ENCODE measurements around the gene LSS.
A peak's percentile ranks its signal among the peaks of the same experiment; 100 is the strongest.
"Not testable (repeated sequence)": the region's sequence is repeated elsewhere in the genome, so short reads cannot be mapped to it uniquely, and the experiment has no call there.

The LSS gene

DNA sequence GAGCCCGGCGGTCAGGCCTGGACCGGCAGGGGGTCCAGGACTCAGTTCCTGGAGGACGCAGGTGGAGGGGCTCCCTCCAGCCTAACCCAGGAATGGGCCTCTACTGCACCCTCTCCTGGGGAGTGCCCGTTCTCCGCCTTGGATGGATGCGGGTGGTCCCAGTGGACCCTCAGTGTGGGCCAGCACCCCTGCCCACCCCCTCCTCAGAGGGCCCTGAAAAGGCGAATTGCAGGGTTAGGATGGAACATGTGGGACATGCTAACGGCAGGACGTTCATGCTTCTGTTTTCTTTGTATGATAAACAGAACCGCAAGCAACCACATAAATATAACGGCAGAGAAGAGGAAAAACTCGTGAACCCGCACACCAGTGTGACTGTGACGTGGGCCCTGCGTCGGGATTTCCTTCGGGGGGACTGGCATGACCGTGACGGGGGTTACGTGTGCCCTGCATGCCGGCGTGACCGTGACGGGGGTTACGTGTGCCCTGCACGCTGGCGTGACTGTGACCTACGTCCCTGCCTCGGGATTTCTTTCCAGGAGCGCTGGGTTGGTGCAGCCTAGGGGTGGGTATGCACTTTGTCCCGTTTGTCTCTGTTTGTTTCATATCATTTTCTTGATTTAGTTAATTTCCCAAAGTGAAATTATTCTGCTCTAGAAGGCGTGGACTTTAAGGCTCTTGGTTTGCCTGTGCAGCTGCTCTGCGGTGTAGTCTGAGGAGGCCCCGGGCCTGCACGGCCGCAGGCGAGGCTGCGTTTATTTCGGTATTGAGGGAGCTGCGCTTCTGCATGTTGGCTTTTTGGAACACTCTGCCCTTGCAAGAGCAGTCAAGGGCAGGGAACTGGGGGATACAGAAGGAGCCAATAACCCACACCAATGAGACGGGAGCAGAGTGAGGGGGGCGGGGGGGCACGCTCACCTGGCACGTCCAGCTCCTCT is 76.3 kb downstream of the LSS start:
- peak; percentile 46 for DNase-seq

DNA sequence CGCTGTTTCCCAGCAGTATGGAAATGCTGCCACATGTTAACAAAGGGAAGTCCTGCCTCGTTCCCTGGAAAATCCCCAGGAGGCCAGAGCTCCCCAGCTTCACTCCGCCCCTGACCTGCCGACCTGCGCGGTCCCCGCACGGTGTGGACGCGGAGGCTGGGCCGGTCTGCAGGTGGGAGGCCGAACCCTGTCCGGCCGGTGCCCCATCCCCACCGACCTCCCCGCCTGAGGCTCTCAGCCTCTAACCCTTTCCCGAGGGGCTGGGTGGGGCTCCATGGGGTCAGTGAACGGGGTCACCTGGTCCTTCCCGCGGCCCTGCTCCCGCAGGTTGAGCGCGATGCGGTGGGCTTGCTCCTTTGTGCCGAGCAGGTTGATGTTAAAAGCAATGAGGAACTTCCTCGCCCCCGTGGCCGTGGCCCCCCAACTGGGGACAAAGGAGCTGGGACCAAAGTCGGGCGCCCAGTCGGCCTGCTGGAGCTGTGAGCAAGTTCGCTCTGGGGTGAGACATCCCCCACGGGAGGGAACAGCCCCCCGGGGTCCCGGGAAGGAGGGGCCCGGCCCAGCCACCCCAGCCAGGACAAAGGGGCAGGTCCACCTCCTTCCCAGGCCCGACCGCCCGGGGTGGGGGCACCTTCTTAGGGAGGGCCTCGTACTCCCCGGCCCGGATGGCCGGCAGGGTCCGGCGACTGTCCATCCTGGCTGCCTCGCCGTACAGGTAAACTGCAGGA is 77.1 kb downstream of the LSS start:
- DNase-seq: peak; percentile 53

DNA sequence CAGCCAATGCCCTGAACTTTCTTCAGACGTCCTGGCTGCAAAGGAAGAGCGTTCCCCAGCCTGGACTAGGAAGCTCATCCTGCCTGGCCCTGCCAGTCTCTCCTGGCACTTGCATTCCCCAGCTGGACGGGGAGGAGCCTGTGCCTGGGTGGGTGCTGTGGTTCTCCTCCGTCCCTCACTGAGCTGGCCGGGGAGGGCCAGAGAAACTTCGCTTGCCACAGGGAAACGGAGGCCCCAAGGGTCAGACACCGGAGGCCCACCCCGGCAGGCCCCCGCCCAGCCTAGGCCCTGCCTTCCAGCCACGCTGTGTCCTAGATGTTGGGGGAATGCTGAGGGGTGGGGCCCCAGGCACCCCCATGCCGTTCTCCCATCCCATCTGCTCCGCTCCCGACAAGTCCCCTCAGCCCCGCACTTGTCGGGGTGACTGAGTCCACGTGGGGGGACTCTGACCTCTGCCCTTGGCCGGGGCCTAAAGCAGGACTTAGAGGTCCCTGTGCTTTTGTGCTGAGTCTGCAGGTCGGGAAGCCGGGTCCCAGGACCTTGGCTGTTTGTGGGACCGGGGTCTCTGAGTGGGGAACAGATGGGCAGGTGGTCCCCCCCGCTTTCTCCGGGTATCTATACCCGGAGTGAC is 78.0 kb downstream of the LSS start:
- DNase-seq: peak; percentile 54

DNA sequence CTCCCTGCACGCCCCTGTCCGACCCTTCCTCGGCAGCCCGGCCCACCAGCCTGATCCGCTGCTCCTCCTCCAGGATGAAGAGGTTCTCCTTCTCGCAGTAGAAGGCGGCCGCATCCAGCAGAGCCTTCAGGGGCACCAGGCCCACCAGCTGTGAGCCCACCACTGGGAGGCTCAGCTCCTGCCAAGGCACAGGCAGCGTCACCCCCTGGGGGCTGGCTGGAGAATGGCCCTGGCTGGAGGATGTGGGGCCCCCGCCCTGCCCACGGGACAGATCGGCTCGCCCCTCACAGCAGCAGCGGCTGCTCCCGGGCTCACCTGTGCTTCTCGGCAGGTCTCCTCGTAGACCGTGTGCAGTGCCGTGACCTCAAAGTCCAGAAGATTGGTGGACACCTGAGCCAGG is 78.5 kb downstream of the LSS start:
- DNase-seq: peak; percentile 54

DNA sequence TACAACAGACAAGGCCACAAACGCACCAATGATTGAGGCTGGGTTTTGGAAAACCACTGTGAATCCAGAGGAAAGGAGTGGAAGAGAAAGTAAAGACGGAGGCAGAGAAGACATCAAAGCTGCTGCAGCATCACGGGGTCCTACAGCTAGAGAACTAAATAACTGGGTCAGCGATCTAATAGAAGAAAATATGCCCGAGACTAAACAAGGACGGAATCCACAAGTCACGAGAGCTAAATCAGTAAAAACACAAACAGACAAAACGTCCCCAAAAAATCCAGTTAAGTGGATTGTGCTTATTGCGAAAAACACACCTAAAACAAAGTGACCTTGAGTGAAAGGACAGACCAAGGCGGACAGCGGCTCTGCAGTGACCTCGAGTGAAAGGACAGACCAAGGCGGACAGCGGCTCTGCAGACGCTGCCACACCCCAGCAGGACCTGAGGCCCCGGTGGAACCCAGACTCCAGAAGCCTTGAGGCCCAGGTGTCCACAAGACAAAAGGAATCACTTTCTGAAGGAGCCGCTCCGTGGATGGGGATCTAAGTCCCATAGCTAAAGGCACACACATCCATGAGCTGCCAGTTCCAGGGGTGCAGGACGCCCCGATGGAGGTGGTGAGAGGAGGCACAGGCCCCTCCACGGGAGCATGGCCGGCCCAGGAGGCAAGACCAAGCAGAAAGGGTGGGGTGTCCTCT is 79.2 kb downstream of the LSS start:
- no peak for DNase-seq

DNA sequence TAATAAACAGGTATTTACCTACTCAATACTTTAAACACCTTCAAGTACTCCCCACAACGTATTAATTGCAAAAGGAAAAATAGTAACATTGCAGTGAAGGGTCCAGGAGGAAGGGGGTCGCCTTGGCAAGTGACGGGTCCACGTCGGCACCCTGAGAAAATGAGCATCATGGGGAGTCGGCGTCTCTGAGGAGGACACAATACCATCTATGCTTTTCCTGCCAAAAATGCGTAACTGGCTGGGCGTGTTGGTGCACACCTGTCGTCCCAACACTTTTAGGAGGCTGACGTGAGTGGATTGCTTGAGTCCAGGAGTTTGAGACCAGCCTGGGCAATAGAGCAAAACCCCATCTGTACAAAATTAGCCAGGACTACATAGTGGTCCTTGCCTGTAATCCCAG is 80.5 kb downstream of the LSS start:
- DNase-seq: no peak

DNA sequence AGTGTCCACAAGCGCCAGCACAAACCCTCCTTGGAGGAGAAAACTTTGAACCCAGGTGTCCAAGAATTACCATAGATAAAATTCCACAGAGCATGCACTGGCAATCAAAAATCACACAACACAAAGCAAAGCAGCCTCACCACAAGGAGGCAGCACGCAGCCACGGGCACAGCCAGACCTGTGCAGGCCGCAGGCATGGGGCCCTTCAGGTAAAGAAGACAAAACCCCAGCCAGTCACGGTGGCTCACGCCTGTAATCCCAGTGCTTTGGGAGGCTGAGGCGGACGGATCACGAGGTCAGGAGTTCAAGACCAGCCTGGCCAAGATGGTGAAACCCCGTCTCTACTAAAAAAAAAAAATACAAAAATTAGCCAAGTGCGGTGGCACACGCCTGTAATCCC is 81.1 kb downstream of the LSS start:
- DNase-seq: peak; percentile 79

DNA sequence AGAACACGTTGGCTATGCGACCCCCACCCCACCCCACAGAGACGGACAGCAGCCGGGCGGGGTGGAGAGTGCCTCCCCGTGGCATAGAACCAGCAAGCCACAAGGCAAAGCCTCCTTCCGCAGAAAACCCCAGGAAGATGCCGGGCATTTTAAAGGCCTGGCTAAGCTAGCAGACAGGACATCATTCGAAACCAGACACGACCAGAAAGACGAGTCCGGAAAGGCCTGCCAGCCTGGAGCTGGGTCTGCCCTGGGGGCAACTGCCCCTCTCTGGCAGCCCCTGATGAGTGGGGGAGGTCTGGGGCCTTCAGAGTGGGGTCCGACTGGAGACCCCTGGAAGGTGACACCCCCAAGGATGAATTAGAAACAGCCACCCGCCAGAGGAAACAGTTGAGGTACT is 81.7 kb downstream of the LSS start:
- DNase-seq: no peak

DNA sequence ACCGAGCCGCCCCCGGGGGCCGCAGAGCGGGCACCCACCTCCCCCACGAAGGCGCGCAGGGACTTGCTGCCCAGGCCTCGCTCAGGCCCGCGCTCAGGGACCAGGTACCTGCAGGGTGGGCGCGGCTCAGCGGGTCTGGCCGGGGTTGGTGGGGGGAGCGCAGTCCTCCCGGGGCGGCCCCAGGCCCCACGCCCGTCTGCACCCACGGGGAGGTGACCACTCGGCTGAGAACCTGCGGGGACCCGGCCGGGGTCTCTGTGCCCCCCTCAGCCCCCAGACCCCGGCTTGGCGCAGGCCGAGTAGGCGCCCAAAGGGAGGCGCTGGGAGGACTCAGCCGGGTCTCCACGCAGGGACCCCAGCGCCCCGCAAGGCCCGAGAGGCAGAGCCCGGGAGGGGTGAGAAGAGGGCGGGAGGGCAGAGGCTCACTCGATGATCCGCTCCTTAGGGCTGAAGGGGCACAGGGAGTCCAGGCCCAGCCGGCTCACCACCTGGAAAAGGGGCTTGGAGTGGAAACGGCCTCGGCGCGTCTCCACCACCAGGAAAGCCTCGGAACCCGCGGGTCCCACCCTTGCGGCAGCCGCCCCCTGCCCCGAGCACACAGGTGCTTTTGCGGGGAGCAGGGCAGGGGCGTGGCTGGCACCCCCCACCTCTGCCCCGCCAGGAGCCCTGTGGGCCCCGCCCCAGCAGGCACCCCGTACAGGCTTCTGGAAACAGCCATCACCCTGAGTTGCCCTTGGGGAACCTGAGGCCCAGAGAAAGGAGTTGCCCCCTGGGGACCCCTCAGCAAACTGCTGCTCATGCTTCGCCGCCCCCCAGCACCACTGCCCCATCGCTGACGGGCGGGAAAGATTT is 82.5 kb downstream of the LSS start:
- no peak for DNase-seq

DNA sequence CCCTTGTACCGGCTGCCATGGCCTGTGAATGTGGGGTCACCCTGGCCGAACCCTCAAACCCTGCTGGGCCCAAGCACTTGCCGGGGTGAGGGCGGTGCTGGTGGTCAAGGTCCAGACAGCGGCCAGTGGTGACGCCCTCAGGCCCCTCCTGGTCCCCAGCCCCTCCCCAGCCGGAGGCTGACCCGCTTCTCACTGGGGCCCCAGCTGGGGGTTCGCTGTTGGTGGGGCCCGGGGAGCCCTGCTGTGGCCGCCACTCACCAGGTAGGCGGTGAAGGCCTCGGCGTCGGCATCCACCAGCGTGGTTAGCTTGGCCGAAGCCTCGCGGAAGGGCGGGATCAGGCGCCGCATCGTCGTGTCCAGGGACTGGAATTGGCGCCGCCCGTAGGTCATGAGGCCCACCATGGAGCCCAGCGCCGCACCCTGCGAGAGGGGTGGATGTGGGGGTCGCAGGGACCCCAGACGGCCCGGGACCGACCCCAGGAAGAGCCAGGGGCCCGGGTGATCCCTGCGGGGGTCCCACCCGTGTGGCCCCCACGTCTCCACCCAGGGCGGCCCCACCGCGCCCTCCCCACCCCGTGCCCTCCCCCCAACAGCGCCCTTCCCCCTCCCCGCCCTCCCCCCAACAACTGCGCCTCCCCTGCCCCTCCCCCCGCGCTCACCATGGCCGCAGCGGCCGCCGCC is 83.3 kb downstream of the LSS start:
- DNase-seq: no peak

DNA sequence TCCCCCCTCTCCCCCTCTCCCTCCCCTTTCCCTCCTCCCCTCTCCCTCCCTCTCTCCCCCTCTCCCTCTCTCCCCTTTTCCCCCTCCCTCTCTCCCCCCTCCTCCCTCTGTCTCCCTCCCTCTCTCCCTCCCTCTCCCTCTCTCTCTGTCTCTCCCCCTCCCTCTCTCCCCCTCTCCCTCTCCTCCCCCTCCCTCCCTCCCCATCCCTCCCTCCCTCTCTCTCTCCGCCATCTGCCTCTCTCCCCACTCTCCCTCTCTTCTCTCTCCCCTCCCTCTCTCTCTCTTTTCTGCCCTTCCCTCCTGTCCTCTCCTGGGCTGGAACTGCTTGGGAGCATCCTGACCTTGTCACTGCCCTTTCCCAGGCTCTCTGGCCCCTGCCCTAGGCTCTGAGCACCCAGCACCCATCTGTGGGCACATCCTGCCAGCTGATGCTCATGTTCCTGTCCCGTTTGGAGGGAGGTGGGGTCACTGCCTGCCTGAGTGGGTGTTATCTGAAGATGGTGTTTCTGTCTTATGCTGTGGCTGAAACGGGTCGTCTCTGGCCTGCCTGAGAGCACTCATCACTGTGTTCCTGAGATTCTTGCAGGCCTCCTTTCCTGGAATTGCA is 84.0 kb downstream of the LSS start:
- DNase-seq: no peak

DNA sequence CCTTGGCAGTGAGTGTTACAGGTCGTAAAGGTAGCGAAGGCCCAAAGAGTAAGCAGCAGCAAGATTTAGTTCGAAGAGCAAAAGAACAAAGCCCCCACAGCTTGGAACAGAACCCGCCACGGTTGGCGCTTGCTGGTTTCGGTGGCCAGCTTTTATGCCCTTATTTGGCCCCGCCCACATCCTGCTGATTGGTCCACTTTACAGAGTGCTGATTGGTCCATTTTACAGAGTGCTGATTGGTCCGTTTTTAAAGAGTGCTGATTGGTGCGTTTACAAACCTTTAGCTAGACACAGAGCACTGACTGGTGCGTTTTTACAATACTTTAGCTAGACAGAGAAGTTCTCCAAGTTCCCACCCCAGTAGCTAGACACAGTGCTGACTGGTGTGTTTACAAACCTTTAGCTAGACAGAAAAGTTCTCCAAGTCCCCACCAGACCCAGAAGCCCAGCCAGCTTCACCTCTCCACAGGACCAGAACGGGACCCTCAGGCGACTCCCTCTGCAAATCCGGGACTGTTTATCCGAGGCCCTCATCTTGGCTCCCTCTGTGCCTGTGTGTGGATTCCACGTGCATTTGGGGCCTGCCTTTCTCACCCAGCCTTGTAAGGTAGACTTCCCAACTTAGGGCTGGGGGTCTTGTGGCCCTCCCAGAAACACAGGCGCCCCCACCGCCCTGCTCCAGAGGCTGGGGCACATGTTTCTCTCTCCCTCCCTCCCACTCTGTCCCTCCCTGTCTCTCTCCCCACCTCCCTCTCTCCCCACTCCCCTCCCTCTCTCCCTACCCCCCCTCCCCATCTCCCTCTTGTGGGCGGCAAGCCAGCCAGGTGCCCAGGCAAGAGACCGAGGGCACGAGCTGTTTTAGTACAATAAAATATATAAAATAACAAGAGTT is 85.7 kb downstream of the LSS start:
- no peak for DNase-seq

DNA sequence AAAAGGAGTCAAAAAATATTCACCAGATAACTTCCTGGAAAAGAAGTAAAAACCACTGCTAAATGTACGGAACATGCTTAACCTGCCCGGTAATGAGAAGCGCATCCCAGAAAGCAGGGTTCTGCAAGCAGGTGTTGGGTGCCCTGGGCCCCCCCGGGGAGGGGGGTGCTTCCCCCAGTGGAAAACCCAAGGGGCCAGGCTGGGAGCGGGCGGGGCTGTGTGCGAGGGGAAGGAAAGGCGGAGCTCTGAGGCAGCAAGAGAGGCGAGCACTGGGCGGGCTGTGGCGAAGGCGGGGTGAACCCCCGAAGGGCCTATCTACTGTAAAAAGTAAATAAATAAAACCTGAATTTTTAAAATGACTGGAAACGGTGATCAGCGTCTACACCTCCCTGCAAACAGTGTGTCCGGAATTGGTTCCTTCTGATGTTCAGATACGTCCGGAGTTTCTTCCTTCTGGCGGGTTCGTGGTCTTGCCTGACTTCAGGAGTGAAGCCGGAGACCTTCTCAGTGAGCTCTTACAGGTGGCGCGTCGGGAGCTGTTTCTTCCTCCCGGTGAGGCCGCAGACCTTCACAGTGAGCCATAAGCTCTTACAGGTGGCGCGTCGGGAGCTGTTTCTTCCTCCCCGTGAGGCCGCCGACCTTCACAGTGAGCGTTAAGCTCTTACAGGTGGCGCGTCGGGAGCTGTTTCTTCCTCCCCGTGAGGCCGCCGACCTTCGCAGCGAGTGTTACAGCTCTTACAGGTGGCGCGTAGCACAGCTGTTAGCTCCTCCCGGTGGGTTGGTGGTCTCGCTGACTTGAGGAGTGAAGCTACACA is 86.6 kb downstream of the LSS start:
- DNase-seq: no peak

DNA sequence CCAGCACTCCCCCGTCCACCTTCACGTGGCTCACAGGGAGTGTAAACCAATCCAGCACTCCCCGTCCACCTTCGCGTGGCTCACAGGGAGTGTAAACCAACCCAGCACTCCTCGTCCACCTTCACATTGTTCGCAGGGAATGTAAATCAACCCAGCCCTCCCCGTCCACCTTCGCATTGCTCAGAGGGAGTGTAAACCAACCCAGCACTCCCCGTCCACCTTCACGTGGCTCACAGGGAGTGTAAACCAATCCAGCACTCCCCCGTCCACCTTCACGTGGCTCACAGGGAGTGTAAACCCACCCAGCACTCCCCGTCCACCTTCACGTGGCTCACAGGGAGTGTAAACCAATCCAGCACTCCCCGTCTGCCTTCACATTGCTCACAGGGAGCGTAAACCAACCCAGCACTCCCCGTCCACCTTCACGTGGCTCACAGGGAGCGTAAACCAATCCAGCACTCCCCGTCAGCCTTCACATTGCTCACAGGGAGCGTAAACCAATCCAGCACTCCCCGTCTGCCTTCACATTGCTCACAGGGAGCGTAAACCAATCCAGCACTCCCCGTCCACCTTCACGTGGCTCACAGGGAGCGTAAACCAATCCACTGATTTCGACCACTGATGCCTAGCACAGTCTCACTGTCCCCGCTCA is 88.1 kb downstream of the LSS start:
- DNase-seq: not testable (repeated sequence)

DNA sequence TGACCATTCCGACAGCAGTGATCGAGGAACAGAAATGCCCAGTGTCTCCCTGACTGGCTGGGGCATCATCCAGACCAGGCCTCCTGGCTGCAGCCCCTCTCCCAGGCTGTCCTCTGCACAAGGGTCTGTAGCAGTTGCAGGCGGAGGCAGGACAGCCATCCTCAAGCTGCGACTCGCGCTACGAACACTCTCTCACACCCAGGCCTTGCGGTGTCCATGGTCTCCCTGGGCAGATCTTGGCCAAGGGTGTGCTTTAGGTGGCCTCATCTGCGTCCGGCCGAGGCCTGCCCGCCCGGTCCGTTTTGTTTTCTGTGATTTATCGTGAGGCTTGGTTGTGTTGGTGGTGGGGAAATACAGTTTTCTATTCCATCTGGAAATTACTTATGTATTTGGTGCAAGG is 88.9 kb downstream of the LSS start:
- DNase-seq: no peak

DNA sequence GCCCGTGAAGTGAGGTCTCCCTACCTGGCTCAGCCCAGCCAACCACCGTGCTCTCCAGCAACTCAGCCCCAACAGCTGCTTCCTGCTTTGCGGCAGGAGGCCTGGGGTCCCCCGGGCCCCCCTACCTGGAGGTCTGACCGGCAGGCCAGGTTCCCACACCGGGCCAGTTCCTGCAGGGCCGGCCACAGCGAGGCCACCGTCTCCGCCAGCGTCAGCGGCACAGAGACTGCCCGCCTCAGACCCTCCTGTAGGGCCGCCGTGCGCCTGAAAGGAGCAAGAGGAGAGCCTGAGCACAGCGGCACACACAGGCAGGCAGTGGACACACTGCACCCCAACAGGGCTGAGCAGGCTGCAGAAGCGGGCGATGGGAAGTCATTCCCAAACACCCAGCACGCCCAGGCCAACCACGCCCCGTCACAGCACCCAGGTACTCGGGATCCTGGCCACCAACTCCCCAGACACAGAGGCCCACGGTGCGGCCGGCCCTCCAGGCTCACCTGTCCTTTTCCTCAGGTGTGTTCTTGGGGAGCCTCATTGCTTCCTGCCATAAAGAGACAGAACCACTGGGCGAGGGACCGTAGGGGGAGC is 90.1 kb downstream of the LSS start:
- no peak for DNase-seq

All from activated effector memory CD4-positive, alpha-beta T cell treated with anti-CD3 and anti-CD28 coated beads, Interleukin-2, amount 50 U/mL, for 16 hours (primary cell).